H54 (cell line): ENCODE results near the gene SP140L.
"Not testable (repeated sequence)": the region's sequence is repeated elsewhere in the genome, so short reads cannot be mapped to it uniquely, and the experiment has no call there.

Experiments
- DNase-seq: peaks from one replicate; pipeline ENCODE4 v3.0.0; 2011; ENCODE audit warnings: low spot score, mixed read lengths; ENCODE audit not compliant: insufficient read length
- FAIRE-seq: peaks from 3 replicates; lab custom pipeline; 2011; peaks lifted over from hg19 to GRCh38; lab: Jason Lieb, UNC
- POLR2A ChIP-seq: IDR thresholded peaks from 2 replicates; pipeline ENCODE4 v1.6.1; 2011; ENCODE audit warnings: low read depth, mild to moderate bottlenecking, low read length

The SP140L gene

DNA sequence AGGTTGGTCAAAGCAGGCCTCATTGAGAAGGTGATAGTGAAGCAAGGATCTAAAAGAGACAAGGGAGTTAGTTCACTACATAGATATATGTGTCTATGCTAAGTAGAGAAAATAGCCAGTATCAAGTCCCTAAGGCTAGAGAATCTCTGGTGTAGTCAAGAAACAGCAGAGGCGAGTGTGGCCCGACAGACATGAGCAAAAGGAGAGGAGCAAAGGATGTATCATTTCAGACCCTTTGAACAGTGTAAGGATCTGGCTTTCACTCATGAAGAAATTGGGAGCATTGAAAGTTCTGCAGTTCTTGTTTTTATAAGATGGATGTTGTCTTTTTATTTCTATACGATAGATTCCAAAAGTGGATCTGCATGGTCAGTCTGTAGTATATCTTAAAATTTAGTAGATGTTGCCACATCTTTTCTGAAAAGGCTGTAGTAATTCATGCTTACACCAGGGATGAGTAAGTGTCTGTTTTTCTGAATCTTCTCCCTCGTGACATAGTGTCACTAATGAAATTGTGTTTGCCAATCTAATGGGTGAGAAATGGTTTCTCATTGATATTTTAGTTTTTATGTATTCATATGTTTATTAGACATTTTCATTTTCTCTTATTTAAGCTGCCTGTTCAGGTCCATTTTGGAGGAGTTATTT lies 107.8 kb downstream of the SP140L start:
- DNase-seq (no peak), FAIRE-seq (no peak)
- TF ChIP-seq POLR2A = no peak

- no peak for DNase-seq
- FAIRE-seq = no peak
- TF ChIP-seq POLR2A = no peak
These were observed 108.4 kb downstream of the SP140L start for GRCh38 chr2:230435431-230435830.

DNA sequence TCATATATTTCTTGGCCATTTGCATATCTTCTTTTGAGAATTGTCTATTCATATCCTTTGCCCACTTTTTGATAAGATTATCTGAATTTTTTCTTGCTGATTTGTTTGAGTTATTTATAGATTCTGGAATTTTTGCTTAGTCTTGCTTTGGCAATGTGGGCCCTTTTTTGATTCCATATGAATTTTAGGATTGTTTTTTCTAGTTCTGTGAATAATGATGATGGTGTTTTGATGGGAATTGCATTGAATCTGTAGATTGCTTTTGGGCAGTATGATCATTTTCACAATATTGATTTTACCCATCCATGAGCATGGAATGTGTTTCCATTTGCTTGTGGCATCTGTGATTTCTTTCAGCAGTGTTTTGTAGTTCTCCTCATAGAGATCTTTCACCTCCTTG lies 112.1 kb downstream of the SP140L start:
- FAIRE-seq, DNase-seq: not testable (repeated sequence)

DNA sequence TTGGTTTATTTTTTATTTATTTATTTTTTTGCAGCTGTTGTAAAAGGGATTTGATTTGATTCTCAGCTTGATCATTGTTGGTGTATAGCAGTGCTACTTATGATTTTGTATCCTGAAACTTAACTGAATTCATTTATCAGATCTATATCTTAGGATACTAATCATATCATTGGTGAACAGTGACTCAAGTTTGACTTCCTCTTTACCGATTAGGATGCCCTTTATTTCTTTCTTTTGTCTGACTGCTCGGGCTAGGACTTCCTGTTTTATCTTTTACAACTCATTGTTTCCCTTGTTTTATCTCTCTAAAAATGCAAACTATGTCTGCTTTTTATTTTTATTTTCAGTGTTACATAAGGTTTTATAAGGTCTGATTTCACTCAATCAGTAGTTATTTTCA lies 112.6 kb downstream of the SP140L start:
- DNase-seq (no peak), FAIRE-seq (peak; percentile 90)

DNA sequence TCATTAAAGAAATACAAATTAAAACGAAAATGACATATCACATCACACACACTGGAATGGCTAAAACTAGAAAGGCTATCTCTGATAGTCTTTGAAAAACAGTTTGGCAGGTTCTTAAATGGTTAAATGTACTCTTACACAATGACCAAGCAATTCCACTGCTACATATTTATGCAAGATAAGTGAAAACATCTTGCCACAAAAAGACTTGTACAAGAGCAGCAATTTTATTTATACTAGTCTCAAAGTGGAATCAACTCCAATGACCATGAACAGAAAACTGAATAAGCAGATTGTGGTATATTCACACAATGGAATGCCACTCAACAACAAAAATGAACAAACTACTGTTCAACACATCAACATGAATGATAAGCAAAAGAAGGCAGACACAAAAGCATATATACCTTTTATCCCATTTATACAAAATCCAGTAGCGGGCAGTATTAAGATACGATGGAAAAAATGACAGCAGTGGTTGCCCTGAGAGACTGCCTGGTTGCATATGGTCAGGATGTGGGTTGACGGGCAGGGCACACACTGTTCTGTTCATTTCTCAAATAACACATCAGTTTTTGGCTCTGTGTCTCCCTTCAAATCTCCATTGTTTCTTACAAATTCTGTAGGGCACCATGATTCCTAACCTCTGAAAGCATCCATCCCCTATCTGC lies 114.4 kb downstream of the SP140L start:
- peak; percentile 67 for FAIRE-seq
- TF ChIP-seq POLR2A = no peak
- no peak for DNase-seq

More for the DNA sequence above, 112.6 kb downstream of the SP140L start:
- no peak for TF ChIP-seq POLR2A

- DNase-seq (peak; percentile 9), FAIRE-seq (peak; percentile 97)
- TF ChIP-seq POLR2A = no peak
These were observed 116.5 kb downstream of the SP140L start for GRCh38 chr2:230443541-230443940.

DNA sequence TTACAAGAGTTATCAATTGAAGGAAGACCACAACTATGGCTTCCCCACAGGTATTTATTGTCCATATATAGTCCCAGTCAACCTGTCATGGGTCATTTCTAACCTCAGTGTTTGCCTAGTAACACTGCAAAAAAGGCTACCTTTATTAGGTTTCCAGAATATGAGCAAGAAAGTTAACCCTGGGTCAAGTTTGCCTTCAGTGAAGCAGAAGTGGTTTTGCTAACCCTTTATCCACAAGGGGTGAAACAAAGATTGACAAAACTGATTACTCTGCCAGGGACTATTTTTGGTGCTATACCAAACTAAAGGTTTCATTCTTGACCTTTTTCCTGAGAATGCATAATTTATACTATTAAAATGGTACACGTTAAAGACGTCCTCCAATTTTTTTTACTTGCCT lies 117.8 kb downstream of the SP140L start:
- FAIRE-seq = no peak
- no peak for TF ChIP-seq POLR2A
- DNase-seq = no peak

GRCh38 chr2:230447036-230447435 lies 120.0 kb downstream of the SP140L start:
- TF ChIP-seq POLR2A = no peak
- DNase-seq (no peak), FAIRE-seq (no peak)

- TF ChIP-seq POLR2A = no peak
- DNase-seq (no peak), FAIRE-seq (no peak)
These were observed 120.8 kb downstream of the SP140L start for GRCh38 chr2:230447455-230448451.

- TF ChIP-seq POLR2A = no peak
- FAIRE-seq (no peak), DNase-seq (no peak)
These were observed 123.0 kb downstream of the SP140L start for GRCh38 chr2:230449901-230450467.

DNA sequence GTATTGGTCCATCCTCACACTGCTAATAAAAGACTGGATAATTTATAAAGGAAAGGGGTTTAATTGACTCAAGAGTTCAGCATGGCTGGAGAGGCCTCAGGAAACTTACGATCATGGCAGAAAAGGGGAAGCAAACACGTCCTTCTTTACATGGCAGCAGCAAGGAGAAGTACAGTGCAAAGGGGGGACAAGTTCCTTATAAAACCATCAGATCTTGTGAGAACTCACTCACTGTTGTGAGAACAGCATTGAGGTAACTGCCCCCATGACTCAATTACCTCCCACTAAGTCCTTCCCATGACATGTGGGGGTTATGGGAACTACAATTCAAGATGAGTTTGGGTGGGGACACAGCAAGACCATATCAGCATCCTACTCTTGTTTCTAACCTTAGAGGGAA lies 126.0 kb downstream of the SP140L start:
- DNase-seq = no peak
- FAIRE-seq = peak; percentile 65
- TF ChIP-seq POLR2A = no peak
